ENCODE data around the gene LYL1. TPM values are rescaled to one million over a fixed set of nuclear protein-coding genes. Genes with fewer than 3 reads are reported as not detected.

The LYL1 gene
- total RNA-seq, 1 donor from 2014 or later: 0.50 TPM

DNA sequence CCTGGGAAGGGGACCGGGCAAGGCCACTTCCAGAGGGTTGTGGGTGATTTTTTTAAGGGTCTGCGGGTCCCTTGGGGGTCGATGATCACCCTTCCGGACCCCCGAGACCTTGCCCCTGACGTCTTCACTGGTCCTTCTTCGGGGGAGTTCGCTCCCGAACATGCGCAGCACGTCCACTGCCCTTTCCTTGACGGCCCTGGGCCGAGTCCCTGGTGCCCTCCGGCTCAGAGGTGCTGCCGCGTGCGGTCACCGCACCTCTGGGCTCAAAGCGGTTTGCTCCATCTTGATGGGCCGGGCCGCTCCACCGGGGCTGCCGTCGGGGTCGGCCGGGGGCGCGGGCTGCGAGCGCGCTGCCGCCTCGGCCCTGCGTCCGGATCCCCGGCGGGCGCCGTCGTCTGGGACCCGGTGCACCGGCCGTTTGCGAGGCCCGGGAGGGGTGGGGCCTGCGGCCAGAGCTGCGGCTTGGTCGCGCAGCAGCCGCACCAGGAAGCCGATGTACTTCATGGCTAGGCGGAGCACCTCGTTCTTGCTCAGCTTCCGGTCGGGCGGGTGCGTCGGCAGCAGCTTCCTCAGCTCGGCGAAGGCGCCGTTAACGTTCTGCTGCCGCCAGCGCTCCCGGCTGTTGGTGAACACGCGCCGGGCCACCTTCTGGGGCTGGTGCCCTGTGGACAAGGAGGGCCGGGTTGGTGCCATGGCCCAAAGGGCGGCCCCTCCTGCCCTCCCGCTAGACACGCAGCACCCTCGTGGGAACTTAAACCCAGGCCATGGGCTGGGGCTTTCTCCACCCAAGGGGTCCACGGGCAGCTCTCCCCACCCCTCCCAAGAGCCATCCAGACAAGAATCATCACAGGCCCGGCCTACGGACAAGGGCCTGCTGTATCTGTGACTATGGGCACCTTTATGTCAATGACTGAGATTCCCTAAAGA lies 3.3 kb downstream of the LYL1 start:
- H3K9me3 Mint-ChIP-seq (ENCODE audit: low read depth): no peaks in the 10 kb centered on the region
- TF ChIP-seq CTCF (IDR thresholded peaks at IDR 0.05; ENCODE audit: unreplicated experiment): no peak

GRCh38 chr19:13098277-13099072 lies 4.2 kb downstream of the LYL1 start:
- Mint-ChIP-seq H3K27ac (no peak overlapping the region), H3K9me3 (ENCODE audit: low read depth) (no peaks in the 10 kb centered on the region), H3K4me3 (ENCODE audit: low read depth) (no peak overlapping the region), H3K27me3 (peaks cover 60% of the 10 kb centered on the region), H3K4me1 (ENCODE audit: low read depth) (peaks cover 3% of the 10 kb centered on the region), H3K36me3 (ENCODE audit: insufficient read depth) (no peaks in the 10 kb centered on the region)
- DNase-seq (ENCODE audit: low spot score, unreplicated experiment): no peak
- TF ChIP-seq CTCF (IDR thresholded peaks at IDR 0.05; ENCODE audit: unreplicated experiment): no peak

More for the DNA sequence above, 3.3 kb downstream of the LYL1 start:
- no peak for DNase-seq (ENCODE audit: low spot score, unreplicated experiment)
- H3K27ac Mint-ChIP-seq: no peak overlapping the region
- H3K4me1 Mint-ChIP-seq (ENCODE audit: low read depth): peaks cover 3% of the 10 kb centered on the region
- H3K27me3 Mint-ChIP-seq: peaks cover 52% of the 10 kb centered on the region
- no peaks in the 10 kb centered on the region for H3K36me3 Mint-ChIP-seq (ENCODE audit: insufficient read depth)
- no peak overlapping the region for H3K4me3 Mint-ChIP-seq (ENCODE audit: low read depth)

DNA sequence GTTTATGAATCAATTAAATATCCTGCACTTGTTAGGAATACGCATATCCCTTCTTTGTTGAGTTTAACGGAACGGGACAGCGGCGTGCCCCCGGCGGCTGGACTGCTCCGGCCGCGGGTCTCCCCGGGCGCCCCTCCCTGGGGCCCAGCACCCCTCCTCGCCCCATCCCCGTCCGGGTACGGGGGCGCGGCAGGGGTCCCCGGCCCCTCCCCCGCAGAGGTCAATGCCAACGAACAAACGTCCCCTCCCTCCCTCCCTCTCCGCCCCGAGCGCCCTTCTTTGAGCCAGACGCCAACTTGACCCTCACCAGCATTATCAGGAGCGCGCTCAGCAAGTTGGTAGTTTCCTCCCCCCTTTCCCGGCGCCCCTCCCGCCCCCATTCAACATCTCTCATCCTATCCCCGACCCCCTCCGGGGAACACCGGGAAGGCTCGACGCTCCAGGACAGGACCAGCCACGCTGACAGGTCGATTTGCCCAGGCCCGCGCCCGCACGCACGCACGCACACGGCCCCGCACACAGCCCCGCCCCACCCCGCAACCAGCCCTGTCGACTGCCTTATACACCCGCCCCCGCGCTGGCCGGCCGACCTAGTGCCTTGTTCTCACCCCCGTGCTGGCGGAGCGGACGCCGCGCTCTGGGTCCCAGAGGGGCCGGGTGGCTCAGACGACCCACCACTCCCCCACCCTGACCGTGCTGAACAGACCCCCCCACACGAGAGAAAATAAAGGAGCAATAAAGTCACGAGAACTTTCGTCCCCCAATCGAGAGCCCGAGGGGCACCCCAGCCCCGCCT lies 5.0 kb downstream of the LYL1 start:
- Mint-ChIP-seq H3K27me3 (peaks cover 63% of the 10 kb centered on the region), H3K4me1 (ENCODE audit: low read depth) (peaks cover 3% of the 10 kb centered on the region), H3K9me3 (ENCODE audit: low read depth) (no peaks in the 10 kb centered on the region), H3K27ac (no peak overlapping the region), H3K36me3 (ENCODE audit: insufficient read depth) (no peaks in the 10 kb centered on the region), H3K4me3 (ENCODE audit: low read depth) (no peak overlapping the region)
- no peak for TF ChIP-seq CTCF (IDR thresholded peaks at IDR 0.05; ENCODE audit: unreplicated experiment)
- no peak for DNase-seq (ENCODE audit: low spot score, unreplicated experiment)

GRCh38 chr19:13097033-13097462 lies 5.6 kb downstream of the LYL1 start:
- H3K36me3 Mint-ChIP-seq (ENCODE audit: insufficient read depth): no peaks in the 10 kb centered on the region
- no peak overlapping the region for H3K4me3 Mint-ChIP-seq (ENCODE audit: low read depth)
- H3K9me3 Mint-ChIP-seq (ENCODE audit: low read depth): no peaks in the 10 kb centered on the region
- H3K27ac Mint-ChIP-seq: no peak overlapping the region
- DNase-seq (ENCODE audit: low spot score, unreplicated experiment): no peak
- H3K4me1 Mint-ChIP-seq (ENCODE audit: low read depth): peaks cover 3% of the 10 kb centered on the region
- TF ChIP-seq CTCF (IDR thresholded peaks at IDR 0.05; ENCODE audit: unreplicated experiment): no peak
- H3K27me3 Mint-ChIP-seq: peaks cover 66% of the 10 kb centered on the region

Data from progenitor cell of endocrine pancreas (in vitro differentiated cells).